Endothelial cell (in vitro differentiated cells): ENCODE data around the gene BRSK1. TPM values are rescaled to one million over a fixed set of nuclear protein-coding genes. Genes with fewer than 3 reads are reported as not detected.

Experiments
- DNase-seq: peaks from one replicate; pipeline ENCODE4 v3.0.0; 2021; ENCODE audit warnings: low spot score
- H3K27ac Mint-ChIP-seq: one replicate; pipeline ENCODE4 v1.8.0; 2021; ENCODE audit warnings: mixed read lengths, inconsistent platforms; ENCODE audit not compliant: unreplicated experiment
- H3K27me3 Mint-ChIP-seq: one replicate; pipeline ENCODE4 v1.8.0; 2021; ENCODE audit warnings: mild to moderate bottlenecking, moderate library complexity, mixed read lengths, inconsistent platforms; ENCODE audit not compliant: unreplicated experiment
- H3K36me3 Mint-ChIP-seq: one replicate; pipeline ENCODE4 v1.8.0; 2021; ENCODE audit warnings: mild to moderate bottlenecking, low read depth, mixed read lengths, inconsistent platforms; ENCODE audit not compliant: unreplicated experiment
- H3K4me1 Mint-ChIP-seq: one replicate; pipeline ENCODE4 v1.8.0; 2021; ENCODE audit warnings: mild to moderate bottlenecking, mixed read lengths, inconsistent platforms; ENCODE audit not compliant: unreplicated experiment
- H3K4me3 Mint-ChIP-seq: one replicate; pipeline ENCODE4 v1.8.0; 2021; ENCODE audit warnings: mild to moderate bottlenecking, mixed read lengths, inconsistent platforms; ENCODE audit not compliant: unreplicated experiment
- H3K9me3 Mint-ChIP-seq: one replicate; pipeline ENCODE4 v1.8.0; 2021; ENCODE audit warnings: mixed read lengths, inconsistent platforms; ENCODE audit not compliant: unreplicated experiment
- total RNA-seq: library from RNA; stranded (reverse); fragmentation: NEBNext Ultra II Directional; extraction: Animal tissue kit (Norgen Biotek cat#: 25700); gene quantifications from one replicate; pipeline ENCODE4 v1.2.1, GENCODE V29; 2021; ENCODE audit not compliant: unreplicated experiment
- TF ChIP-seq, protein P1 (sequence below): fragments of 200-600 bp; sonication (generic); IDR thresholded peaks from one replicate; pipeline ENCODE4 v1.5.0; 2021; ENCODE audit warnings: antibody characterized with exemption; ENCODE audit not compliant: unreplicated experiment

Gene BRSK1
- total RNA-seq, 1 donor from 2014 or later, result 14.1 TPM

- H3K36me3 Mint-ChIP-seq, result peaks cover 18% of the 10 kb centered on the region
- H3K4me1 Mint-ChIP-seq, result peaks cover 6% of the 10 kb centered on the region
Observed at GRCh38 chr19:55264531-55264930, 19.3 kb upstream of the BRSK1 start.

GRCh38 chr19:55265173-55265572, 18.6 kb upstream of the BRSK1 start:
- peaks cover 18% of the 10 kb centered on the region for H3K36me3 Mint-ChIP-seq
- peaks cover 9% of the 10 kb centered on the region for H3K27me3 Mint-ChIP-seq
- H3K9me3 Mint-ChIP-seq, result peaks cover 4% of the 10 kb centered on the region
- no peak overlapping the region for H3K4me3 Mint-ChIP-seq
- TF ChIP-seq, protein P1, sequence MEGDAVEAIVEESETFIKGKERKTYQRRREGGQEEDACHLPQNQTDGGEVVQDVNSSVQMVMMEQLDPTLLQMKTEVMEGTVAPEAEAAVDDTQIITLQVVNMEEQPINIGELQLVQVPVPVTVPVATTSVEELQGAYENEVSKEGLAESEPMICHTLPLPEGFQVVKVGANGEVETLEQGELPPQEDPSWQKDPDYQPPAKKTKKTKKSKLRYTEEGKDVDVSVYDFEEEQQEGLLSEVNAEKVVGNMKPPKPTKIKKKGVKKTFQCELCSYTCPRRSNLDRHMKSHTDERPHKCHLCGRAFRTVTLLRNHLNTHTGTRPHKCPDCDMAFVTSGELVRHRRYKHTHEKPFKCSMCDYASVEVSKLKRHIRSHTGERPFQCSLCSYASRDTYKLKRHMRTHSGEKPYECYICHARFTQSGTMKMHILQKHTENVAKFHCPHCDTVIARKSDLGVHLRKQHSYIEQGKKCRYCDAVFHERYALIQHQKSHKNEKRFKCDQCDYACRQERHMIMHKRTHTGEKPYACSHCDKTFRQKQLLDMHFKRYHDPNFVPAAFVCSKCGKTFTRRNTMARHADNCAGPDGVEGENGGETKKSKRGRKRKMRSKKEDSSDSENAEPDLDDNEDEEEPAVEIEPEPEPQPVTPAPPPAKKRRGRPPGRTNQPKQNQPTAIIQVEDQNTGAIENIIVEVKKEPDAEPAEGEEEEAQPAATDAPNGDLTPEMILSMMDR, result no peak
- peaks cover 4% of the 10 kb centered on the region for H3K4me1 Mint-ChIP-seq
- H3K27ac Mint-ChIP-seq, result no peak overlapping the region
- DNase-seq, result no peak

More at GRCh38 chr19:55264531-55264930, 19.3 kb upstream of the BRSK1 start:
- Mint-ChIP-seq H3K4me3 (no peak overlapping the region), H3K9me3 (peaks cover 4% of the 10 kb centered on the region), H3K27me3 (peaks cover 9% of the 10 kb centered on the region), H3K27ac (no peak overlapping the region)
- TF ChIP-seq, protein P1, result no peak
- DNase-seq, result no peak

- Mint-ChIP-seq H3K27me3 (peaks cover 7% of the 10 kb centered on the region), H3K4me1 (peaks cover 2% of the 10 kb centered on the region), H3K9me3 (peaks cover 4% of the 10 kb centered on the region), H3K36me3 (peaks cover 23% of the 10 kb centered on the region), H3K4me3 (peak overlapping the region; percentile 47), H3K27ac (peak overlapping the region; percentile 53)
- TF ChIP-seq, protein P1, result no peak
- DNase-seq, result no peak
Observed at GRCh38 chr19:55265723-55266386, 17.9 kb upstream of the BRSK1 start.

DNA sequence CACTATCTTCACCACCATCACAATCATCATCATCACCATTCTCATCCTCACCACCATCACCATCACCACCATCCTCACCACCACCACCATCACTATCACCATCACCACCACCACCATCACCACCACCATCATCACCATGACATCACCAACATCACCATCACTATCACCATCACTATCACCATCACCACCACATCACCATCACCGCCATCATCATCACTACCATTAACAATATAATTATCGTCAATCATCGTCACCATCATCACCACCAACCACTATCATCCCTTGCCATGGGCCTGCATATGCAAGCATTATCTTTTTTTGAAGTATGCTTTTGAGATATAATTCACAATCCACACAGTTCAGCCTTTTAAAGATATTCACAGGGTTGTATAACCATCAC, 17.4 kb upstream of the BRSK1 start:
- peaks cover 4% of the 10 kb centered on the region for H3K9me3 Mint-ChIP-seq
- H3K4me1 Mint-ChIP-seq, result peaks cover 2% of the 10 kb centered on the region
- TF ChIP-seq, protein P1, result no peak
- H3K27ac Mint-ChIP-seq, result peak overlapping the region; percentile 53
- H3K27me3 Mint-ChIP-seq, result peaks cover 7% of the 10 kb centered on the region
- DNase-seq, result no peak
- peak overlapping the region; percentile 47 for H3K4me3 Mint-ChIP-seq
- H3K36me3 Mint-ChIP-seq, result peaks cover 24% of the 10 kb centered on the region

- Mint-ChIP-seq H3K27ac (no peak overlapping the region), H3K4me1 (peaks cover 2% of the 10 kb centered on the region), H3K9me3 (peaks cover 4% of the 10 kb centered on the region), H3K27me3 (peaks cover 7% of the 10 kb centered on the region), H3K4me3 (no peak overlapping the region), H3K36me3 (peaks cover 25% of the 10 kb centered on the region)
- no peak for DNase-seq
- TF ChIP-seq, protein P1, result no peak
Observed at GRCh38 chr19:55266840-55267239, 17.0 kb upstream of the BRSK1 start.
